Mesenchymal stem cell (in vitro differentiated cells and primary cell): Measurements from ENCODE around the gene ANKEF1.

Experiments used
- DNase-seq: peaks from one replicate; pipeline ENCODE4 v3.0.0-alpha.2; 2013
- H2AFZ ChIP-seq: one replicate; pipeline ENCODE4 v1.6.1; 2013; ENCODE audit warnings: low read depth, mild to moderate bottlenecking, control low read depth, inconsistent platforms, low read length, moderate library complexity
- H2AK5ac ChIP-seq: 2 replicates; pipeline ENCODE4 v1.6.1; 2013; ENCODE audit warnings: low read length, moderate library complexity, mild to moderate bottlenecking, inconsistent platforms; ENCODE audit not compliant: severe bottlenecking
- H2BK120ac ChIP-seq: one replicate; pipeline ENCODE4 v1.6.1; 2013; ENCODE audit warnings: low read depth, mild to moderate bottlenecking, inconsistent platforms, low read length, moderate library complexity
- H2BK12ac ChIP-seq, 2 experiments: one replicate each; pipeline ENCODE4 v1.6.1; 2013; ENCODE audit warnings: inconsistent platforms in 2 of 2, low read length in 2 of 2, mild to moderate bottlenecking in 2 of 2, moderate library complexity in 2 of 2, control low read depth in 1 of 2
- H2BK15ac ChIP-seq: one replicate; pipeline ENCODE4 v1.6.1; 2013; ENCODE audit warnings: mild to moderate bottlenecking, low read depth, inconsistent platforms; ENCODE audit not compliant: poor library complexity, severe bottlenecking
- H2BK5ac ChIP-seq: 2 replicates; pipeline ENCODE4 v1.6.1; 2013; ENCODE audit warnings: low read depth, mild to moderate bottlenecking, low read length, control low read depth, inconsistent platforms; ENCODE audit not compliant: poor library complexity, severe bottlenecking
- H3K14ac ChIP-seq, 2 experiments: one replicate each; pipeline ENCODE4 v1.6.1; 2013; ENCODE audit warnings: inconsistent platforms in 2 of 2, low read length in 2 of 2, control low read depth in 1 of 2, mild to moderate bottlenecking in 1 of 2, moderate library complexity in 1 of 2
- H3K18ac ChIP-seq, 2 experiments: one replicate each; pipeline ENCODE4 v1.6.1; 2013; ENCODE audit warnings: inconsistent platforms in 2 of 2, low read length in 2 of 2, control low read depth in 1 of 2, low read depth in 1 of 2, mild to moderate bottlenecking in 1 of 2
- H3K23ac ChIP-seq, 2 experiments: one replicate each; pipeline ENCODE4 v1.6.1; 2013; ENCODE audit warnings: inconsistent platforms in 2 of 2, low read length in 2 of 2, mild to moderate bottlenecking in 2 of 2, moderate library complexity in 2 of 2, control low read depth in 1 of 2
- H3K27ac ChIP-seq: 2 replicates; pipeline ENCODE4 v1.5.1; 2013; ENCODE audit warnings: mild to moderate bottlenecking, moderate library complexity, low read length, control low read depth, inconsistent platforms; ENCODE audit not compliant: poor library complexity, severe bottlenecking
- H3K27me3 ChIP-seq, 2 experiments: 2 replicates each; pipeline versions ENCODE4 v1.6.1 to v1.7.0; 2013; ENCODE audit warnings: low read length in 2 of 2, mild to moderate bottlenecking in 2 of 2, moderate library complexity in 2 of 2, control low read depth in 1 of 2, inconsistent platforms in 1 of 2; ENCODE audit not compliant: control insufficient read depth in 1 of 2, insufficient read depth in 1 of 2
- H3K36me3 ChIP-seq, 2 experiments: 2 replicates each; pipeline versions ENCODE4 v1.6.1 to v1.7.0; 2013; ENCODE audit warnings: low read length in 2 of 2, control low read depth in 1 of 2, inconsistent platforms in 1 of 2, low read depth in 1 of 2, mild to moderate bottlenecking in 1 of 2; ENCODE audit not compliant: insufficient read depth in 2 of 2, control insufficient read depth in 1 of 2
- H3K4ac ChIP-seq, 2 experiments: one replicate each; pipeline ENCODE4 v1.6.1; 2013; ENCODE audit warnings: inconsistent platforms in 2 of 2, low read length in 2 of 2, mild to moderate bottlenecking in 2 of 2, moderate library complexity in 2 of 2, control low read depth in 1 of 2, low read depth in 1 of 2
- H3K4me1 ChIP-seq: 2 replicates; pipeline ENCODE4 v1.6.1; 2013; ENCODE audit warnings: low read depth, low read length, control low read depth; ENCODE audit not compliant: control insufficient read depth, insufficient read depth
- H3K4me2 ChIP-seq: 2 replicates; pipeline ENCODE4 v1.6.1; 2013; ENCODE audit warnings: low read length, mild to moderate bottlenecking, inconsistent platforms; ENCODE audit not compliant: poor library complexity, severe bottlenecking
- H3K4me3 ChIP-seq, 2 experiments: 2 replicates each; pipeline versions ENCODE4 v1.5.1 to v1.7.0; 2013; ENCODE audit warnings: low read length in 2 of 2, mild to moderate bottlenecking in 2 of 2, control low read depth in 1 of 2, low read depth in 1 of 2; ENCODE audit not compliant: insufficient read depth in 1 of 2
- H3K79me1 ChIP-seq: replicated peaks from 2 replicates; pipeline ENCODE4 v1.6.1; 2013; ENCODE audit warnings: mild to moderate bottlenecking, control low read depth, low read length, inconsistent platforms; ENCODE audit not compliant: poor library complexity, severe bottlenecking
- H3K9ac ChIP-seq: 2 replicates; pipeline ENCODE4 v1.7.0; 2013; ENCODE audit warnings: mild to moderate bottlenecking, low read length, moderate library complexity
- H3K9me3 ChIP-seq: 2 replicates; pipeline ENCODE4 v1.7.0; 2013; ENCODE audit warnings: mild to moderate bottlenecking, low read length; ENCODE audit not compliant: control insufficient read depth
- H4K8ac ChIP-seq: one replicate; pipeline ENCODE4 v1.6.1; 2013; ENCODE audit warnings: inconsistent platforms, mild to moderate bottlenecking, low read length, moderate library complexity
- H4K91ac ChIP-seq: one replicate; pipeline ENCODE4 v1.6.1; 2013; ENCODE audit warnings: mild to moderate bottlenecking, low read length, inconsistent platforms
- WGBS: methylation state at CpG from one replicate; pipeline ENCODE4 v1.1.7; 2013; ENCODE audit warnings: mixed read lengths; 5-methylcytosine and 5-hydroxymethylcytosine counted together

ANKEF1 gene

GRCh38 chr20:10014431-10014830 lies 20.4 kb upstream of the ANKEF1 start:
- Histone ChIP-seq H2BK5ac (no peak overlapping the region), H2AK5ac (no peak overlapping the region), H2BK12ac (no peak overlapping the region), H2BK120ac (no peak overlapping the region), H3K18ac (no peak overlapping the region), H2AFZ (no peak overlapping the region), H3K4me3 (no peak overlapping the region), H2BK15ac (no peak overlapping the region), H4K8ac (no peak overlapping the region), H3K4ac (no peak overlapping the region), H3K9me3 (no peaks in the 10 kb centered on the region), H3K4me2 (no peak overlapping the region), H3K36me3 (no peaks in the 10 kb centered on the region), H3K14ac (no peak overlapping the region), H3K4me1 (no peaks in the 10 kb centered on the region), H3K27me3 (no peaks in the 10 kb centered on the region), H3K27ac (no peak overlapping the region), H3K79me1 (no peaks in the 10 kb centered on the region), H3K23ac (no peak overlapping the region), H4K91ac (no peak overlapping the region), H3K9ac (no peak overlapping the region)
- 78% methylated on average over 5 of the region's 5 CpGs for WGBS
- DNase-seq = no peak

- Histone ChIP-seq H4K91ac (no peak overlapping the region), H3K9me3 (no peaks in the 10 kb centered on the region), H3K9ac (no peak overlapping the region), H3K4me3 (no peak overlapping the region), H3K4me2 (no peak overlapping the region), H3K79me1 (no peaks in the 10 kb centered on the region), H3K27me3 (no peaks in the 10 kb centered on the region), H4K8ac (no peak overlapping the region), H3K27ac (no peak overlapping the region), H3K4ac (no peak overlapping the region), H3K36me3 (no peaks in the 10 kb centered on the region), H2BK12ac (no peak overlapping the region), H3K4me1 (no peaks in the 10 kb centered on the region), H3K23ac (no peak overlapping the region), H3K14ac (no peak overlapping the region), H2AK5ac (no peak overlapping the region), H2BK15ac (no peak overlapping the region), H2BK120ac (no peak overlapping the region), H2AFZ (no peak overlapping the region), H3K18ac (no peak overlapping the region), H2BK5ac (no peak overlapping the region)
- DNase-seq = no peak
- WGBS = 32% methylated on average over 2 of the region's 2 CpGs
These were observed 13.8 kb upstream of the ANKEF1 start for GRCh38 chr20:10020937-10021336.

GRCh38 chr20:10022625-10023024 lies 12.2 kb upstream of the ANKEF1 start:
- Histone ChIP-seq H4K8ac (no peak overlapping the region), H3K4me3 (no peak overlapping the region), H3K36me3 (no peaks in the 10 kb centered on the region), H3K27me3 (no peaks in the 10 kb centered on the region), H3K9me3 (no peaks in the 10 kb centered on the region), H3K14ac (no peak overlapping the region), H3K4me1 (no peaks in the 10 kb centered on the region), H2BK5ac (no peak overlapping the region), H2BK120ac (no peak overlapping the region), H3K18ac (no peak overlapping the region), H3K23ac (no peak overlapping the region), H4K91ac (no peak overlapping the region), H3K27ac (no peak overlapping the region), H2AFZ (no peak overlapping the region), H3K4me2 (no peak overlapping the region), H3K79me1 (no peaks in the 10 kb centered on the region), H2AK5ac (no peak overlapping the region), H2BK12ac (no peak overlapping the region), H3K9ac (no peak overlapping the region), H2BK15ac (no peak overlapping the region), H3K4ac (no peak overlapping the region)
- WGBS = 90% methylated on average over 1 of the region's 2 CpGs
- DNase-seq = no peak

- Histone ChIP-seq H2AK5ac (no peak overlapping the region), H3K27ac (no peak overlapping the region), H3K4ac (no peak overlapping the region), H3K9ac (no peak overlapping the region), H2BK120ac (no peak overlapping the region), H3K4me1 (no peaks in the 10 kb centered on the region), H3K4me2 (no peak overlapping the region), H3K27me3 (no peaks in the 10 kb centered on the region), H3K79me1 (no peaks in the 10 kb centered on the region), H2AFZ (no peak overlapping the region), H3K9me3 (no peaks in the 10 kb centered on the region), H4K91ac (no peak overlapping the region), H3K23ac (no peak overlapping the region), H2BK15ac (no peak overlapping the region), H3K14ac (no peak overlapping the region), H3K36me3 (no peaks in the 10 kb centered on the region), H4K8ac (no peak overlapping the region), H3K4me3 (no peak overlapping the region), H2BK12ac (no peak overlapping the region), H3K18ac (no peak overlapping the region), H2BK5ac (no peak overlapping the region)
- DNase-seq = no peak
- 88% methylated on average over 1 of the region's 2 CpGs for WGBS
These were observed 10.9 kb upstream of the ANKEF1 start for GRCh38 chr20:10023911-10024310.
